Loucy (cell line): Measurements from ENCODE around the gene PKNOX2.

Experiments used
- H2AFZ ChIP-seq: fragments of 200-600 bp; sonication (generic); 2 replicates; pipeline ENCODE4 v1.6.0; 2016; ENCODE audit warnings: antibody characterized with exemption, mild to moderate bottlenecking, low read length, moderate library complexity
- H3F3A ChIP-seq: fragments of 200-600 bp; 2 replicates; pipeline ENCODE4 v1.6.0; 2016; ENCODE audit warnings: antibody characterized with exemption, low read depth, mild to moderate bottlenecking
- H3K27me3 ChIP-seq: fragments of 200-600 bp; sonication (generic); 2 replicates; pipeline ENCODE4 v1.6.1; 2014; ENCODE audit warnings: low read length, mild to moderate bottlenecking; ENCODE audit not compliant: insufficient read depth, poor library complexity, severe bottlenecking
- H3K36me3 ChIP-seq: fragments of 200-600 bp; sonication (generic); 2 replicates; pipeline ENCODE4 v1.6.1; 2016; ENCODE audit warnings: low read length; ENCODE audit not compliant: insufficient read depth
- H3K4me1 ChIP-seq: fragments of 200-600 bp; sonication (generic); 2 replicates; pipeline ENCODE4 v1.5.1; 2014; ENCODE audit warnings: low read length, mild to moderate bottlenecking; ENCODE audit not compliant: insufficient read depth, poor library complexity, severe bottlenecking
- H3K4me2 ChIP-seq: fragments of 200-600 bp; sonication (generic); 2 replicates; pipeline ENCODE4 v1.6.0; 2014; ENCODE audit warnings: antibody characterized with exemption, low read length, low read depth, mild to moderate bottlenecking; ENCODE audit not compliant: poor library complexity, severe bottlenecking
- H3K4me3 ChIP-seq: fragments of 200-600 bp; sonication (generic); 2 replicates; pipeline ENCODE4 v1.5.1; 2014; ENCODE audit warnings: low read length, mild to moderate bottlenecking, mixed read lengths; ENCODE audit not compliant: poor library complexity, severe bottlenecking
- H3K79me2 ChIP-seq: fragments of 200-600 bp; sonication (generic); 2 replicates; pipeline ENCODE4 v1.6.1; 2014; ENCODE audit warnings: low read length; ENCODE audit not compliant: insufficient read depth
- H3K9ac ChIP-seq: fragments of 200-600 bp; sonication (generic); 2 replicates; pipeline ENCODE4 v1.6.0; 2014; ENCODE audit warnings: mild to moderate bottlenecking, low read depth, low read length, moderate library complexity; ENCODE audit not compliant: poor library complexity, severe bottlenecking
- H3K9me2 ChIP-seq: fragments of 200-600 bp; sonication (generic); replicated peaks from 2 replicates; pipeline ENCODE4 v1.6.1; 2016; ENCODE audit warnings: low read depth, low read length, mixed read lengths
- H3K9me3 ChIP-seq: fragments of 200-600 bp; sonication (generic); 2 replicates; pipeline ENCODE4 v1.6.1; 2014; ENCODE audit warnings: mild to moderate bottlenecking, antibody characterized with exemption, low read length, low read depth; ENCODE audit not compliant: insufficient read depth
- H4K20me1 ChIP-seq: fragments of 200-600 bp; sonication (generic); 2 replicates; pipeline ENCODE4 v1.6.0; 2014; ENCODE audit warnings: antibody characterized with exemption, low read length, mild to moderate bottlenecking; ENCODE audit not compliant: insufficient read depth, poor library complexity, severe bottlenecking
- EZH2phosphoT487 ChIP-seq: fragments of 200-600 bp; IDR thresholded peaks from 2 replicates; pipeline ENCODE4 v1.6.1; 2018; ENCODE audit warnings: antibody characterized with exemption, mild to moderate bottlenecking, moderate library complexity, borderline replicate concordance
- TF ChIP-seq, protein P1 (sequence below): fragments of 200-600 bp; sonication (generic); conservative IDR thresholded peaks from 2 replicates; pipeline ENCODE4 v1.5.1; 2014; ENCODE audit warnings: mild to moderate bottlenecking, antibody characterized with exemption, low read length

The PKNOX2 gene

DNA sequence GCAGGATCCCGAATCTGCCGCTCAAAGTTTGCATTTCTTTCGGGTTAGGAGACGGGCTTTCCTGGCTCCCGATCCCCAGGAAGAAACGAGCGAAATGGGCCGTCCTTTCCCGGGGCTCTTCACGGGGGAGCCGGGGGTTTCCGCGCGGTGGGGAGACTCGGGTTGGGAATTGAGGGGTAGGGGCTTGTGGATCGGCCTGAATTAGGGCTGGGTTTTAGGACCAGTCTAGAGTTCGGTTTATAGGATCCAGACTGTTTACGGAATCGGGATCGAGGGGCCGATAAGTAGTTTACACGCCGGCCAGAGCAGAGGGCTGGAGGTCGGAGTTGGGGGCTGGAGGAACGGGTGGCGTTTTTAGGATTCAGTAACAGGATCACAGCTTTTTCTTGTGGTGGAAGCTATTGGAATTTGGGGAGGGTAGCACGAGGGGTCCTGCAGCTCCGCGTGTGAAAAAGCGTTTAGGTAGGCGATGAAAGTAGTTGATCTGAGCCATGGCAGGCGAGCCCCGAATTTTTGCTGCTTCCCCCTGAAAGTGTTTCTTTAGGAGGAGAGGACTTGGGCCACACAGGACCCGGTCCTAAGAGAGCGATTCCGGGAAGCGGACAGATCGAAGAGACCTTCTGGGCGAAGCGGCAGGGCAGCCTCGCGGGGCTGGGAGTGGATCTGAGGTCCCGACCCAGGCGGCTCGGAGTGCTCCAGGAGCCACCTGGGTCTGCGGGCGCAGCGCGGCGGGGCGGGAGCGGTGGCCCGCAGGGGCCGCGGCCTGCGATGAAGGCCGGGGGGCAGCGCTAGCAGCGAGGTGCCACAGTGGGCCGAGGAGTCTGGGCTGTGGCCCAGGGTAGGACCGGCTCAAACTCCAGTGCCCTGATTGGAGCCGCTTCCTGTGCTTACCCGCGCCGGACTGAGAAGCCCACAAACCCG lies 1.6 kb downstream of the PKNOX2 start:
- Histone ChIP-seq H2AFZ (no peak overlapping the region), H3K4me2 (no peak overlapping the region), H3K79me2 (no peaks in the 10 kb centered on the region), H3K4me3 (no peak overlapping the region), H3F3A (no peaks in the 10 kb centered on the region), H3K9ac (no peak overlapping the region), H3K27me3 (peaks cover 6% of the 10 kb centered on the region), H3K9me3 (no peaks in the 10 kb centered on the region), H3K4me1 (peaks cover 5% of the 10 kb centered on the region), H3K36me3 (no peaks in the 10 kb centered on the region), H3K9me2 (no peaks in the 10 kb centered on the region), H4K20me1 (no peaks in the 10 kb centered on the region)
- TF ChIP-seq, protein P1, sequence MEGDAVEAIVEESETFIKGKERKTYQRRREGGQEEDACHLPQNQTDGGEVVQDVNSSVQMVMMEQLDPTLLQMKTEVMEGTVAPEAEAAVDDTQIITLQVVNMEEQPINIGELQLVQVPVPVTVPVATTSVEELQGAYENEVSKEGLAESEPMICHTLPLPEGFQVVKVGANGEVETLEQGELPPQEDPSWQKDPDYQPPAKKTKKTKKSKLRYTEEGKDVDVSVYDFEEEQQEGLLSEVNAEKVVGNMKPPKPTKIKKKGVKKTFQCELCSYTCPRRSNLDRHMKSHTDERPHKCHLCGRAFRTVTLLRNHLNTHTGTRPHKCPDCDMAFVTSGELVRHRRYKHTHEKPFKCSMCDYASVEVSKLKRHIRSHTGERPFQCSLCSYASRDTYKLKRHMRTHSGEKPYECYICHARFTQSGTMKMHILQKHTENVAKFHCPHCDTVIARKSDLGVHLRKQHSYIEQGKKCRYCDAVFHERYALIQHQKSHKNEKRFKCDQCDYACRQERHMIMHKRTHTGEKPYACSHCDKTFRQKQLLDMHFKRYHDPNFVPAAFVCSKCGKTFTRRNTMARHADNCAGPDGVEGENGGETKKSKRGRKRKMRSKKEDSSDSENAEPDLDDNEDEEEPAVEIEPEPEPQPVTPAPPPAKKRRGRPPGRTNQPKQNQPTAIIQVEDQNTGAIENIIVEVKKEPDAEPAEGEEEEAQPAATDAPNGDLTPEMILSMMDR = no peak
- TF ChIP-seq EZH2phosphoT487 = no peak

DNA sequence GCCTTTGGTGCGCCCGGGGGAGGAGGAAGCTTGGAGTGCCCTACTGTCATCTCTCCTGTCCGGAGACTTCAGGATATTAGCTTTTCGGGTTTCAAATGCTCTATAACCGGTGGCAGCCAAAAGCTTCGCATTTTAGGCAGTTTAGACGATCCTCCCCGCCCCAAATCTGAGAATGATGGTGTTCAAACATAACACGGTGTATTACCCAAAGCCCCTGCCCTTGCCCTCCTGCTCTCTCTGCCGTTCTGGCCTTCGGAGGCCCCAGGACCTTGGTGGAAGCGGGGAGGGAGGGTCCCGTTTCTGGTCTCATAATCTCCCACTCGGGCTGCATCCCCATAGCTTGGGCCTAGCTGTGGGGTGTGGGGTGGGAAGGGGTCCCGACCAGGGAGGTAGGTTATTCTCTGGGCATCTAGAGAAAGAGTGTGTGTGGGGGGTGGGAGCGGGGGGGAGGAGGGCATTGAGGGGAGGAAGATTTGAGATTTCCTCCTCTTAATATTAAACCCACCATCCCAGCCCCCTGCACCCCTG lies 2.3 kb downstream of the PKNOX2 start:
- no peak for TF ChIP-seq EZH2phosphoT487
- TF ChIP-seq, protein P1 = no peak
- no peak overlapping the region for H3K9ac ChIP-seq
- H3F3A ChIP-seq = no peaks in the 10 kb centered on the region
- H3K79me2 ChIP-seq = no peaks in the 10 kb centered on the region
- H3K9me2 ChIP-seq = no peaks in the 10 kb centered on the region
- H3K27me3 ChIP-seq = peaks cover 6% of the 10 kb centered on the region
- H3K9me3 ChIP-seq = no peaks in the 10 kb centered on the region
- H3K4me1 ChIP-seq = peaks cover 5% of the 10 kb centered on the region
- no peak overlapping the region for H2AFZ ChIP-seq
- no peaks in the 10 kb centered on the region for H3K36me3 ChIP-seq
- H4K20me1 ChIP-seq = no peaks in the 10 kb centered on the region
- H3K4me2 ChIP-seq = no peak overlapping the region
- no peak overlapping the region for H3K4me3 ChIP-seq

DNA sequence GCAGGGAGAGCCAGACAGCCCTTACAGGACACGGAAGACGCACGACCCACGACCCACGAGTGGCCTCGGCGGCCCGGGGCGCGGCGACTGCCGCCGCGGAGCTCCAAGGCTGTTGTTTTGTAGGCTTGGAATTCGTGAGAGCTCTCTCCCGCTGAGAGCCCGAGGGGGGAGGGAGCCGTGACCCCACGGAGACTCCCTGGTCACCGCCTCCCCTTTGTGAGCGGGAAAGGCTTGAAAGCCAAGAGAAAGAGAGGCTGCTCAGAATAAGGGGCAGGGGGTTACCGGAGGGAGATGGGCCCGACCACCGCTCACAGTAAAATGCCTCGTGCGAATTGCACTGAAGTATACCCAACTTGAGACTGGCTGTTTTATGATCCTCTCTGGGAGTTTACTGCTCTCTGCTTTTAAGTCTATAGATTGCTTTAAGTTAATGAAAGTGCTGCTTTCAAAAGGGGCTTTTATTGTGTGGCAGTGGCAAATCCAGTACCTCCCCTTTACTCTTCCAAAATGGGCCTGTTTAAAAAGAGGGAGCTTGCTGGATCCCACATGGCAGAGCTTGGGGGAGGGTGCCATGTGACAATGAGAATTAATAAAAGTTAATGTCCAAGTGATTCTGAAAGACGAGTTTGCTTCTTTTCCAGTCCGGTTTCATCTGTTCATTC lies 2.9 kb downstream of the PKNOX2 start:
- Histone ChIP-seq H3K27me3 (peaks cover 6% of the 10 kb centered on the region), H4K20me1 (no peaks in the 10 kb centered on the region), H3F3A (no peaks in the 10 kb centered on the region), H3K36me3 (no peaks in the 10 kb centered on the region), H3K9me3 (no peaks in the 10 kb centered on the region), H3K4me2 (no peak overlapping the region), H3K79me2 (no peaks in the 10 kb centered on the region), H2AFZ (no peak overlapping the region), H3K9me2 (no peaks in the 10 kb centered on the region), H3K4me1 (peaks cover 5% of the 10 kb centered on the region), H3K9ac (no peak overlapping the region), H3K4me3 (no peak overlapping the region)
- TF ChIP-seq EZH2phosphoT487 = no peak
- TF ChIP-seq, protein P1 = no peak
